CD14-positive monocyte (primary cell): ENCODE results near the gene TMEM158. TPM values are rescaled to one million over a fixed set of nuclear protein-coding genes. Genes with fewer than 3 reads are reported as not detected.
A peak's percentile ranks its signal among the peaks of the same experiment; 100 is the strongest.

Experiments
- DNase-seq, 3 donors: peaks; one replicate each; pipeline ENCODE4 v3.0.0-alpha.2; 2011 to 2022
- H2AFZ ChIP-seq: 2 replicates; pipeline ENCODE4 v1.6.0; 2012; ENCODE audit warnings: mild to moderate bottlenecking, low read depth, low read length, inconsistent platforms; ENCODE audit not compliant: insufficient read depth, poor library complexity, severe bottlenecking
- H3K27ac ChIP-seq, 2 donors: 1 replicate in 1 of 2; 2 replicates in 1 of 2; pipeline ENCODE4 v1.5.1; 2012 to 2013; ENCODE audit warnings: low read length in 2 of 2, control low read depth in 1 of 2, inconsistent platforms in 1 of 2, low read depth in 1 of 2, mild to moderate bottlenecking in 1 of 2
- H3K27me3 ChIP-seq, 2 donors: one replicate each; pipeline versions ENCODE4 v1.6.0 to v1.6.1; 2011 to 2013; ENCODE audit warnings: low read length in 2 of 2; ENCODE audit not compliant: control insufficient read depth in 2 of 2, insufficient read depth in 2 of 2
- H3K36me3 ChIP-seq, 2 donors: replicated peaks in 1 of 2; 1 replicate in 1 of 2; 2 replicates in 1 of 2; pipeline versions ENCODE4 v1.5.1 to v1.6.1; 2012 to 2013; ENCODE audit warnings: low read length in 2 of 2, control low read depth in 1 of 2, inconsistent platforms in 1 of 2, mild to moderate bottlenecking in 1 of 2; ENCODE audit not compliant: insufficient read depth in 2 of 2, control insufficient read depth in 1 of 2
- H3K4me1 ChIP-seq, 2 donors: 1 replicate in 1 of 2; 2 replicates in 1 of 2; pipeline versions ENCODE4 v1.5.1 to v1.6.1; 2012 to 2013; ENCODE audit warnings: low read length in 2 of 2, control low read depth in 1 of 2, inconsistent platforms in 1 of 2, mild to moderate bottlenecking in 1 of 2, moderate library complexity in 1 of 2; ENCODE audit not compliant: insufficient read depth in 2 of 2, control insufficient read depth in 1 of 2
- H3K4me2 ChIP-seq: replicated peaks from 2 replicates; pipeline ENCODE3; 2012; ENCODE audit warnings: low read length, moderate library complexity, mild to moderate bottlenecking; ENCODE audit not compliant: poor library complexity, severe bottlenecking; ENCODE audit errors: extremely low read depth
- H3K4me3 ChIP-seq, 3 experiments: fragments of 200-600 bp in 1 of 3; sonication (generic) in 1 of 3; replicated peaks in 1 of 3; 1 replicate in 2 of 3; 2 replicates in 1 of 3; pipeline ENCODE4 v1.5.1; 2011 to 2013; ENCODE audit warnings: low read length in 3 of 3, mild to moderate bottlenecking in 3 of 3, control low read depth in 2 of 3, low read depth in 2 of 3, inconsistent platforms in 1 of 3, moderate library complexity in 1 of 3
- H3K79me2 ChIP-seq: 2 replicates; pipeline ENCODE4 v1.6.0; 2012; ENCODE audit warnings: mild to moderate bottlenecking, control low read depth, inconsistent platforms, low read length, moderate library complexity; ENCODE audit not compliant: insufficient read depth
- H3K9ac ChIP-seq: 2 replicates; pipeline ENCODE4 v1.6.0; 2017; ENCODE audit warnings: low read length, mild to moderate bottlenecking; ENCODE audit not compliant: insufficient read depth, poor library complexity, severe bottlenecking
- H3K9me3 ChIP-seq, 2 donors: replicated peaks in 1 of 2; 1 replicate in 1 of 2; 2 replicates in 1 of 2; pipeline versions ENCODE4 v1.5.1 to v1.6.1; 2012 to 2013; ENCODE audit warnings: low read length in 2 of 2, control low read depth in 1 of 2; ENCODE audit not compliant: control insufficient read depth in 1 of 2, insufficient read depth in 1 of 2
- H4K20me1 ChIP-seq: 2 replicates; pipeline ENCODE4 v1.6.0; 2012; ENCODE audit warnings: mild to moderate bottlenecking, low read length, control low read depth, moderate library complexity; ENCODE audit not compliant: insufficient read depth
- H3K27ac Mint-ChIP-seq, 7 donors: one replicate each; pipeline ENCODE4 v1.8.0; 2020; ENCODE audit warnings: mild to moderate bottlenecking in 7 of 7, mixed read lengths in 7 of 7, moderate library complexity in 6 of 7, inconsistent platforms in 2 of 7
- H3K27me3 Mint-ChIP-seq, 3 donors: one replicate each; pipeline ENCODE4 v1.8.0; 2021 to 2022; ENCODE audit warnings: low read depth in 3 of 3, mild to moderate bottlenecking in 3 of 3, mixed read lengths in 3 of 3, moderate library complexity in 3 of 3, inconsistent platforms in 1 of 3
- H3K36me3 Mint-ChIP-seq, 2 donors: one replicate each; pipeline ENCODE4 v1.8.0; 2020; ENCODE audit warnings: mixed read lengths in 2 of 2, inconsistent platforms in 1 of 2, mild to moderate bottlenecking in 1 of 2
- H3K4me1 Mint-ChIP-seq: one replicate; pipeline ENCODE4 v1.8.0; 2020; ENCODE audit warnings: mild to moderate bottlenecking, mixed read lengths
- H3K4me3 Mint-ChIP-seq, 2 donors: one replicate each; pipeline ENCODE4 v1.8.0; 2020; ENCODE audit warnings: mild to moderate bottlenecking in 2 of 2, mixed read lengths in 2 of 2, moderate library complexity in 1 of 2
- H3K9me3 Mint-ChIP-seq, 7 donors: one replicate each; pipeline ENCODE4 v1.8.0; 2020 to 2022; ENCODE audit warnings: mixed read lengths in 7 of 7, mild to moderate bottlenecking in 6 of 7, moderate library complexity in 6 of 7, inconsistent platforms in 2 of 7
- WGBS: methylation state at CpG from one replicate; pipeline ENCODE4 v1.1.5; 2013; ENCODE audit warnings: missing lambda C conversion rate; ENCODE audit not compliant: insufficient coverage; 5-methylcytosine and 5-hydroxymethylcytosine counted together
- intact Hi-C, 2 donors: fragments of 100-400 bp; cut with micrococcal nuclease; formaldehyde crosslinking; loops; one replicate each; pipeline versions ENCODE4 v1.15.0 to v1.15.1; 2023
- polyA plus RNA-seq, 3 donors: library from polyadenylated mRNA; depleted of rRNA in 1 of 3; unstranded in 2 of 3; stranded (reverse) in 1 of 3; fragments of 300-500 nt in 2 of 3; fragments of >200 nt in 1 of 3; fragmentation: Illumina TruSeq in 2 of 3; gene quantifications; 1 replicate in 2 of 3; 2 replicates in 1 of 3; pipeline ENCODE4 v1.2.3, GENCODE V29; 2012 to 2021
- TF ChIP-seq, protein P1 (sequence below): fragments of 200-600 bp; IDR thresholded peaks from one replicate; pipeline ENCODE4 v1.8.0; 2022; ENCODE audit warnings: antibody characterized with exemption, mild to moderate bottlenecking

The TMEM158 gene
- polyA plus RNA-seq, 3 donors: 0.19 to 0.88 TPM; not detected in 1

DNA sequence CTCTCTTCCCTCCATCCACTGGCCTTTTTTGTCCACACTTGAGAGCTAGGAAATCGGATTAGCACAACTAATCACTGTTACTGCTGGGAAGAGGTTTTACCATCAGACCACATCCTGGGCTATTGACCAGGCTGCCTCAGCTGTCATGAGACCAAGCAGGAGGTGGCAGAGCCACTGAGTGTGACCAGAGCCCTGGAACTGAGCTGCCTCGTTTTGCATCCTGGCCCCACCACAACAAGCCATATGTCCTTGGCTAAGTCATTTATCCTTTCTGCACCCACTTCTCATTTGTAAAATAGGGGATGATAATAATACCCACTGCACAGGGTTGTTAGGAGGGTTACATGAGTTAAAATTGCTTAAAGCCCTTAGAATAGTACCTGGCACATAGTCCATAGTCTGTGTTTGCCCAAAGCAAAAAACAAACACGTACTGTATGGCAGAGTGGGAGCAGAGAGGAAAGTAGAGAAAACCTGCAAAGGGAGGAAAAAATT, 34.1 kb downstream of the TMEM158 start:
- no peak overlapping the region for H2AFZ ChIP-seq
- no peak for DNase-seq
- no peaks in the 10 kb centered on the region for H4K20me1 ChIP-seq
- peaks cover 2 to 4% (median 3%) of the 10 kb centered on the region in 3 donors for H3K27me3 Mint-ChIP-seq
- H3K27ac ChIP-seq: no peak overlapping the region
- peaks cover 5% of the 10 kb centered on the region for H3K4me1 Mint-ChIP-seq
- no peaks in the 10 kb centered on the region for H3K9me3 ChIP-seq
- H3K27me3 ChIP-seq: no peaks in the 10 kb centered on the region
- intact Hi-C loops: no loop called here
- no peaks in the 10 kb centered on the region for H3K79me2 ChIP-seq
- H3K4me2 ChIP-seq: no peak overlapping the region
- 100% methylated on average over 1 of the region's 3 CpGs for WGBS
- peaks cover 0 to 2% of the 10 kb centered on the region in 2 donors for H3K4me1 ChIP-seq
- H3K9ac ChIP-seq: no peak overlapping the region
- no peaks in the 10 kb centered on the region for H3K36me3 Mint-ChIP-seq
- no peak overlapping the region for H3K4me3 ChIP-seq
- no peak overlapping the region for H3K27ac Mint-ChIP-seq
- TF ChIP-seq, protein P1, sequence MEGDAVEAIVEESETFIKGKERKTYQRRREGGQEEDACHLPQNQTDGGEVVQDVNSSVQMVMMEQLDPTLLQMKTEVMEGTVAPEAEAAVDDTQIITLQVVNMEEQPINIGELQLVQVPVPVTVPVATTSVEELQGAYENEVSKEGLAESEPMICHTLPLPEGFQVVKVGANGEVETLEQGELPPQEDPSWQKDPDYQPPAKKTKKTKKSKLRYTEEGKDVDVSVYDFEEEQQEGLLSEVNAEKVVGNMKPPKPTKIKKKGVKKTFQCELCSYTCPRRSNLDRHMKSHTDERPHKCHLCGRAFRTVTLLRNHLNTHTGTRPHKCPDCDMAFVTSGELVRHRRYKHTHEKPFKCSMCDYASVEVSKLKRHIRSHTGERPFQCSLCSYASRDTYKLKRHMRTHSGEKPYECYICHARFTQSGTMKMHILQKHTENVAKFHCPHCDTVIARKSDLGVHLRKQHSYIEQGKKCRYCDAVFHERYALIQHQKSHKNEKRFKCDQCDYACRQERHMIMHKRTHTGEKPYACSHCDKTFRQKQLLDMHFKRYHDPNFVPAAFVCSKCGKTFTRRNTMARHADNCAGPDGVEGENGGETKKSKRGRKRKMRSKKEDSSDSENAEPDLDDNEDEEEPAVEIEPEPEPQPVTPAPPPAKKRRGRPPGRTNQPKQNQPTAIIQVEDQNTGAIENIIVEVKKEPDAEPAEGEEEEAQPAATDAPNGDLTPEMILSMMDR: no peak
- H3K36me3 ChIP-seq: no peaks in the 10 kb centered on the region
- no peak overlapping the region for H3K4me3 Mint-ChIP-seq
- H3K9me3 Mint-ChIP-seq: no peaks in the 10 kb centered on the region

DNA sequence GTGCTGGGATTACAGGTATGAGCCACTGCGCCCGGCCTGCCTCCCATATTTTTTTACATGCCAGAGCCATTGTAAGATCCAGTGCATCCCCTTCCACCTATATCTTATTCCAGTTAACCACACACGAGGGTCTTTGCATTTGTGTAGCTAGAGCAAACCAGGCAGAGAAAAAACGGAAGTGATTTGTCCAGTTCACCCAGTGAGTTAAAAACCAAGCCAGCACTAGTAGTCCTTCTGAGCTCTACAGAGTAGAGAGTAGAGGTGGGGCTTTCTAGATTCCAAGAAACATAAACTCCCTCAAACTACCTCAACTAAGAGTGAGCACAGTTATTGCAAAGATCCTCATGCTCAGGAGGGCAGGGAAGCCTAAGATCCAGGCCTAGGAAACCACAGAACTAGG, 34.7 kb downstream of the TMEM158 start:
- H3K9me3 ChIP-seq: no peaks in the 10 kb centered on the region
- Mint-ChIP-seq H3K27ac (peak overlapping the region in 1 of 7 donors; percentile 2), H3K36me3 (no peaks in the 10 kb centered on the region), H3K4me1 (peaks cover 5% of the 10 kb centered on the region), H3K4me3 (no peak overlapping the region), H3K27me3 (peaks cover under 1 to 4% (median 2%) of the 10 kb centered on the region in 3 donors), H3K9me3 (no peaks in the 10 kb centered on the region)
- TF ChIP-seq, protein P1: no peak
- no peaks in the 10 kb centered on the region for H3K36me3 ChIP-seq
- H3K79me2 ChIP-seq: no peaks in the 10 kb centered on the region
- H3K27me3 ChIP-seq: no peaks in the 10 kb centered on the region
- WGBS: 100% methylated on average over 2 of the region's 4 CpGs
- H3K4me1 ChIP-seq: peaks cover 0 to 2% of the 10 kb centered on the region in 2 donors
- no peak overlapping the region for H2AFZ ChIP-seq
- H3K4me2 ChIP-seq: no peak overlapping the region
- intact Hi-C loops: no loop called here
- no peak overlapping the region for H3K9ac ChIP-seq
- H4K20me1 ChIP-seq: no peaks in the 10 kb centered on the region
- H3K4me3 ChIP-seq: no peak overlapping the region
- H3K27ac ChIP-seq: no peak overlapping the region
- no peak for DNase-seq
